SHP77 treated with DMSO at 0.1 percent for 48 hours (cell line): ENCODE measurements around the gene LCN10.
"Not testable (repeated sequence)": the region's sequence is repeated elsewhere in the genome, so short reads cannot be mapped to it uniquely, and the experiment has no call there.

Experiments
- DNase-seq: peaks from one replicate; lab custom pipeline; 2025; lab: John Stamatoyannopoulos, UW

LCN10 gene

DNA sequence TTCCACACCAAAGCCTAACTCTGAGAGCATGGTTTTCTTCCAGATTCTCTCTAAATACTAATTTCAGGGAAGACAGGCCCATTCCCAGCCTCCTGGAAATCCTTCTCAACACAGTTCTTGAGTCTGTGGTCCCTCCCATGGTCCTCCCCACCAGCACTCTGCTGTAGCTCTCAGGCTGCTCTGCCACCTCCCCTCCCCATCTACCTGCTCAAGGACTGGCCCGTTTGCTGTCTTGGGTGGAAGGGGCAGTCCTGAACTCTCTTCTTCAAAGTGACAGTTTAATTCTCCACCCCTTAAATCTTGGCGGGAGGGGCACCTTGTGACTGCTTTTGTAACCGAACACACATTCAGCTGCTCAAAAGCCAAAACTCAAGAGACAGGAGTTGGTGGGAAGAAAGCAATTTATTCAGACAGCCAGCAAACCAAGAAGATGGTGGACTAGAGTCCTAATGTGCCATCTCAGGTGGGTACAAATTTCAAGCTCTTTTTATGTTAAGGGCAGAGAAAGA lies 29.2 kb upstream of the LCN10 start:
- no peak for DNase-seq

- DNase-seq = no peak
Observed at GRCh38 chr9:136769710-136770191, 27.0 kb upstream of the LCN10 start.

- DNase-seq = peak; percentile 44
Observed at GRCh38 chr9:136766410-136767120, 23.8 kb upstream of the LCN10 start.

DNA sequence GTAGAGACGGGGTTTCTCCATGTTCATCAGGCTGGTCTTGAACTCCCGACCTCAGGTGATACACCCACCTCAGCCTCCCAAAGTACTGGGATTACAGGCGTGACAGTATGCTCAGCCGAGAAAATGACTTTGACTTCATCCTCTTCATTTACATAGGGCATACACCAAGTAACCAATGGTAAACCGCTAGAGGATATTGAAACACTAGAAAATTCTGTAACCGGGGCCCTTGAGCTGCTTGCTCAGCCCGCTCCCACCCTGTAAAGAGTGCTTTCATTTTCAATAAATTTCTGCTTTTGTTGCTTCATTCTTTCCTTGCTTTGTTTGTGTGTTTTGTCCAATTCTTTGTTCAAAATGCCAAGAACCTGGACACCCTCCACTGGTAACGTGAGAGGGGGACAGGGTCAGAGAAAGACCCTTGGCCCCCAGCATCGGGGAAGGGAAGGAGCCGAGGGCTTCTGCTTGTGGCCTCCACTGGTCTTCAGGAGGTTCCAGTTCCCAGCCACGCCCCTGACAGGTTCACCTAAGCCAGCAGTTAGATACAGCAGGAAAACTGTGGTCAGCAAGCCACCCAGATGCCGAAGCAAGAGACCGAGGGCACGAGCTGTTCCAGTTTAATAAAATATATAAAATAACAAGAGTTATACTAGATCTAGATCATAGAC lies 23.1 kb upstream of the LCN10 start:
- not testable (repeated sequence) for DNase-seq

GRCh38 chr9:136765041-136765440 lies 22.3 kb upstream of the LCN10 start:
- no peak for DNase-seq

DNA sequence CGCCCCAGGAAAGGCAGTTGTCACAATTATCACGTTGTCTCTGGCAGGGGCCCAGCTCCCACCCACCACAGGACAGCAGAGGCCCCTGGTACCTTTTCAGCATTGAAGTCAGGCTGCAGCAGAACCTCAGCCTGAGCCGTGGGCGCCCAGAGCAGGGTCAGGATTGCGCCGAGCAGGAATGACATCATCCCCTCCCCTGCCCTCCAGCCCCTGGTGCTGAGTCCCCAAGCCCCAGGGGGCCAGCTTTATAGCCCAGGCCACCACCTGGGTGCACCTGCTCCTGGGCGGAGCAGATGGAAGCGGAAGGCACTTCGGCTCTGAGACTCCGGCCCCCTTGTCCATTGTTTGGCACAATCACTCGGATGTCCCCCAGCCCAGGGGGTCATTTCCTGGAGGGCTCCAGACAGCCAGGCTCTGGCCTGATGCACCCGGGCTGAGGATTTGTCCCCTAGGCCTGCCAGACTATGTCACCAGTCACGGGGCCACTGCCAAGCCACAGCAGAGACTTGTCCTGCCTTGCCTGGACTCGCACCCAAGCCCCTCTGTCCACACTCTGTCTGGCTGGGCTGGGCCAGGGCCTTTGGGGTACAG lies 21.7 kb upstream of the LCN10 start, which contains the start of gene LCN15:
LCN15 (minus strand) TSS at position 218 of the 591 bp plus-strand sequence; CDS start at position 188, 30 bp downstream.
- DNase-seq = no peak

DNA sequence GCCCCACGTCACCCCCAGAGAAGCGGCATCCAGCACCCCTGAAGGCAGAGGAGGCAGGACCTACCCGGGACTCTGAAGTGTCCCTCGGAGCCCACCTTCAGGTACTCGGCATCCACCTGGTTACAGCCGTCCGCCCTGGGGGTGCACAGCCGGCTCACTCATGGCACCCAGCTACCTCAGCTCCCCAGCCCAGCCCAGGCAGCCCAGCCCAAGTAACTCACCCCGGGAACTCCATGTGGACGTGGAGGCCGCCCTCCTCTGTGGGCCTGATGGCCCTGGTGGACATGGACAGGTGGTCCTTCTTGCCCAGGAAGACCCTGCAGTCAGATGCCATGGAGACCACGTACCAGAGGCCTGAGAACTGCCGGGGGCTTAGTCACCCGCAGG lies 20.9 kb upstream of the LCN10 start:
- no peak for DNase-seq

GRCh38 chr9:136762915-136763648 lies 20.3 kb upstream of the LCN10 start:
- DNase-seq = no peak

GRCh38 chr9:136762221-136762691 lies 19.5 kb upstream of the LCN10 start:
- no peak for DNase-seq

DNA sequence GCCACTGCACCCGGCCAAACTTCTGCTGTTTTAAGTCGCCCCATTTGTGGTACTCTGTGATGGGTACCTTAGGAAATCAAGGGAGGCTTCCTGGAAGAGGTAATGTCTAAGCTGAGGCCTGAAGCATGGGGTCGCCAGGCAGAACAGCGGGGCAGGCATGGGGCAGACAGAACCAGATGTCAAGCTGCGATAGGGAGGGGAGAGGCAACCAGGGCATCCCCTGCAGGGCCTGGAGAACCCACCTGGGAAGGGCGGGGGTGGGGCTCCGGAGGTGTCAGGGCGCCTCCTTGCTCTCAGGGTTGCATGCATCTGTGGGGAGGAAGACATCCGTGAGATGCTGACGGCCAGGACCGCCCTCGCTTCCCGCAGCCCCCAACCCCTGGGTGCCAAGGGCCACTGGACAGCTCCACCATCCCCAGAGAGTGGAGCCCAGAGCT lies 18.8 kb upstream of the LCN10 start:
- DNase-seq = no peak

DNA sequence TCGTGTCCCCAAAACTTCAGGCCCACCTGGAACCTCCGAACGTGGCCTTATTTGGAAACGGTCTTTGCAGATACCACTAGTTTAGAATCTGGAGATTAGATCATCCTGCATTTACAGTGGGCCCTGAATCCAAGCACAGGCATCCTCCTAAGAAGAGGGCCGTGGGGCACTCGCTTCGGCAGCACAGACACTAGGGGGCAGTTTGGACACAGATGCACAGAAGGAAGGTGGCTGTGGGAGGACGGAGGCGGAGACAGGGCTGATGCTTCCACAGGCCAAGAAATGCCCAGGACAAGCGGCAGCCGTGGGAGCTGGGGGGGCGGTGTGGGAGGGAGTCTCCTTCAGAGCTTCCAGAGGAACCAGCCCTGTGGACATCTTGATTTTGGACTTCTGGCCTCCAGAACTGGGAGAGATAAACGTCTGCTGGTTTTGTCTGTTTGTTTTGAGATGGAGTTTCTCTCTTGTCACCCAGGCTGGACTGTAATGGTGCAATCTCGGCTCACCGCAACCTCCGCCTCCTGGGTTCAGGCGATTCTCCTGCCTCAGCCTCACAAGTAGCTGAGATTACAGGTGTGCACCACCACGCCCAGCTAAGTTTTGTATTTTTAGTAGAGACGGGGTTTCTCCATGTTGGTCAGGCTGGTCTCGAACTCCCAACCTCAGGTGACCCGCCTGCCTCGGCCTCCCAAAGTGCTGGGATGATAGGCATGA lies 18.2 kb upstream of the LCN10 start:
- DNase-seq = not testable (repeated sequence)

DNA sequence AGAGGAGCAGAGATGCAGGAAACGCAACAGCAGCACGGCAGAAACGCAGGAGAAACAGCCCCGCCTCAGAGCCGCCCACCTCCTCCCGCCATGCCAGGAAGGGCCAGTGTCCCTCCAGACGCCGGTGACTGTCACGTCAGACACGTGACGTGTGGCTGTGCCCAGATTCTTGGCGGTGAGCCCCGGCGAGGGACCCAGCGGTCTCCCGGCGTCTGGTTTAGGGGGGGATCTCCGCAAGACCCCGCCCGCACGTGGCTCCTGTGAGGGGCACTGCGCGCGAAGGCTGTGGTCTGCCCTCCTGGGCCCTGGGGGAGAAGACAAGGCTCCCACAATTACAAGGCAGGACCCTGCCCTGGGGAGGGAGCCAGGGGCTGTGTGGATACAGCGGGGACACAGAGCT lies 17.7 kb upstream of the LCN10 start:
- no peak for DNase-seq

DNA sequence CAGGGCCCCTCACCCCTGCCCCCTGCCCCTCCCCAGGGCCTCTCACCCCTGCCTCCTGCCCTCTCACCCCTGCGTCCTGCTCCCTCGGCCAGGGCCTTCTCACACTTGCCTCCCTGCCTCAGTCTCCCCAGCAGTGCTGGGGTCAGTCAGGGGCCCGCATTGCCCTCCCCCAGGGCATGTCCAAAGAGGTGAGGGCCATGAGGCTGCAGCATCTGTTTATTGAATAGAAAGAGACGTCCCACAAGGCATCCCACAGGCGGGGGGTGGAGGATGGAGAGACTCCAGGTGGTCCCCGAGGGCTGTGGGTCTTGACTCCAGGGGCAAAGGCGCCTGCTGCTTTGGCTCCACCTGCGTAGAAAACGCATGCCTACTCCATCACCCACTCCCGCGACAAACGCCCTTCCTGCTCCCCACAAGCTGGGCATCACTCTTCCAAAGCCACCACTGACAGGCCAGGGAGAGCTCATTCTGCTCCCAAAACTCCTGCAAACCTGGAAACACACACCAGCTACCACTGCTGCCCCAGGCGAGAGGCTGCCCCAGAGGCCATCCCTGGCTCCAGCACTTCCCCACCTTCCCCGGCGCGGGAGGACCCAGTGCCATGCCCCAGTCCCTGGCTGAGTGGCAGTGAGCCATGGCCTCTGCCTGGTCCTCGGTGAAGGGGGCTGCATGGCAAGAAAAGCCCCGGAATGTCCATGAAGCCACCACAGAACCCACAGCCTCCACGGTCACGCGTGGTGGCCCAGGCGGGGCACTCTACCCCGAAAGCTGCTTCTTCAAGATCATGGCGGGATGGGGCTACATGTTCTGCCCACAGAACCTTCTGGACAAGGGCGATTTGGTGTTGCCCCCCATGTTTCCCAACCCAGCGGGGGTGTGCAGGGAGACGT lies 16.9 kb upstream of the LCN10 start:
- DNase-seq = no peak

- no peak for DNase-seq
Observed at GRCh38 chr9:136759001-136759400, 16.3 kb upstream of the LCN10 start.

GRCh38 chr9:136757751-136758140 lies 15.0 kb upstream of the LCN10 start:
- DNase-seq = no peak

DNA sequence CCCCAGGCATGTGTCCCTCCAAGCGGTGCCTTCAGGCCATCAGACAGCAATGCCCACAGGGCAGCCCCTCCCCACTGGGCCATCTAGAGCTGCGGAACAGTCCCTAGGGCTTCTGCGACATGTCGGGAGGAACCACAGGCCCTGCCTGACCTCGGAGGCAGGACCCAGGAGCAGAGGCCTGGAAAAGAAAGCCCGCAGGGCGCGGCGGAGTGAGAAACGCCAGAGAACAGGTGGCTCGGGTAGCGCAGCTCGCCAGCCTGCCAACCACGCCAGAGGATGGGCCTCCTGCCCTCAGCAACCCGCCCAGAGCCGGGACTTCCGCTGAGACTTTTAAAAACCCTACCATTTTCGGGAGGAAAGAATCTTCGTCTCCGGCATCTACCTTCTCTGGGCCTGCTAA lies 14.6 kb upstream of the LCN10 start:
- DNase-seq = no peak

- no peak for DNase-seq
Observed at GRCh38 chr9:136756836-136757235, 14.1 kb upstream of the LCN10 start.

- DNase-seq = no peak
Observed at GRCh38 chr9:136756134-136756438, 13.3 kb upstream of the LCN10 start.

- DNase-seq = not testable (repeated sequence)
Observed at GRCh38 chr9:136755302-136756133, 12.8 kb upstream of the LCN10 start.
